ENCODE measurements around the gene IL17RC.
"Not testable (repeated sequence)": the region's sequence is repeated elsewhere in the genome, so short reads cannot be mapped to it uniquely, and the experiment has no call there.

IL17RC gene

DNA sequence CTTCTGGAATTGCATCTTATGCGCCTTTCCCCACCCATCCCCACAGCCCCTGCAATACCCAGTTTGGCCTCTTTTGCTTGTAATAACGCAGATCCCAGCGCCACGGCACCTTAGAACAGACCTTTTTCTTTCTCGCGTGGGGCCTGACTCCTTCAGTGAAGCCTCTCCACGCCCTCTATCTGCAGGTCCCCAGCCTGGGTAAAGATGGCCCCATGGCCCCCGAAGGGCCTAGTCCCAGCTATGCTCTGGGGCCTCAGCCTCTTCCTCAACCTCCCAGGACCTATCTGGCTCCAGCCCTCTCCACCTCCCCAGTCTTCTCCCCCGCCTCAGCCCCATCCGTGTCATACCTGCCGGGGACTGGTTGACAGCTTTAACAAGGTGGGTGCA lies 17.3 kb downstream of the IL17RC start:
- peaks cover 17% of the 10 kb centered on the region for H3K36me3 ChIP-seq (ENCODE audit: control insufficient read depth, insufficient read depth, low read length)
- H3K4me3 ChIP-seq (ENCODE audit: insufficient read depth, low read depth, low read length, poor library complexity, severe bottlenecking): peak overlapping the region; percentile 62
- peaks cover 33% of the 10 kb centered on the region for H3K4me1 ChIP-seq (ENCODE audit: control insufficient read depth, insufficient read depth, low read length, poor library complexity, severe bottlenecking)
- H3K9me3 ChIP-seq (ENCODE audit: control insufficient read depth, low read length): no peaks in the 10 kb centered on the region
- DNase-seq: peak in 1 of 3 donors; percentile 20
- H3K27ac ChIP-seq (ENCODE audit: insufficient read depth, low read length, poor library complexity, severe bottlenecking): peak overlapping the region; percentile 96
- no peaks in the 10 kb centered on the region for H3K27me3 ChIP-seq (replicated peaks; ENCODE audit: control insufficient read depth, insufficient read depth, low read length, poor library complexity, severe bottlenecking)

DNA sequence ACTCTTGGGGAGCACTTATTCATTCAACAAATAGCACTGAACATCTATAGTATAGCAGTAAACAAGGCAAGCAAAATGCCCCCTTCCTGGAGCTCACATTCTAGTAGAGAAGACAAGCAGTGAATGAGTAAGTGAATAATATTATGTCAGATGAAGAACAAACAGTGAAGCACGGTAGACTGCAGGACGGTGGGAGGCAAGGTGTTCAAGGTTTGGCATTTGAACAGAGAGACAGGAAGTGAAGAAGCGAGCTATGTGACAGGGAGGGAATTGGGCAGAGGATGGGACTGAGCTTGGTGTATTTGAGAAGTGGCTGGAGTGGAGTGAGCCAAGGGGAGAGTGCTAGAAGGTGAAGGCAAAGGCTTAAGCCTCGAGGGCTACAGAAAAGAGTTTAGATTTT lies 18.1 kb downstream of the IL17RC start:
- no peak for DNase-seq
- no peak overlapping the region for H3K4me3 ChIP-seq (ENCODE audit: insufficient read depth, low read depth, low read length, poor library complexity, severe bottlenecking)
- H3K9me3 ChIP-seq (ENCODE audit: control insufficient read depth, low read length): no peaks in the 10 kb centered on the region
- H3K4me1 ChIP-seq (ENCODE audit: control insufficient read depth, insufficient read depth, low read length, poor library complexity, severe bottlenecking): peaks cover 33% of the 10 kb centered on the region
- peaks cover 17% of the 10 kb centered on the region for H3K36me3 ChIP-seq (ENCODE audit: control insufficient read depth, insufficient read depth, low read length)
- no peaks in the 10 kb centered on the region for H3K27me3 ChIP-seq (replicated peaks; ENCODE audit: control insufficient read depth, insufficient read depth, low read length, poor library complexity, severe bottlenecking)
- no peak overlapping the region for H3K27ac ChIP-seq (ENCODE audit: insufficient read depth, low read length, poor library complexity, severe bottlenecking)

DNA sequence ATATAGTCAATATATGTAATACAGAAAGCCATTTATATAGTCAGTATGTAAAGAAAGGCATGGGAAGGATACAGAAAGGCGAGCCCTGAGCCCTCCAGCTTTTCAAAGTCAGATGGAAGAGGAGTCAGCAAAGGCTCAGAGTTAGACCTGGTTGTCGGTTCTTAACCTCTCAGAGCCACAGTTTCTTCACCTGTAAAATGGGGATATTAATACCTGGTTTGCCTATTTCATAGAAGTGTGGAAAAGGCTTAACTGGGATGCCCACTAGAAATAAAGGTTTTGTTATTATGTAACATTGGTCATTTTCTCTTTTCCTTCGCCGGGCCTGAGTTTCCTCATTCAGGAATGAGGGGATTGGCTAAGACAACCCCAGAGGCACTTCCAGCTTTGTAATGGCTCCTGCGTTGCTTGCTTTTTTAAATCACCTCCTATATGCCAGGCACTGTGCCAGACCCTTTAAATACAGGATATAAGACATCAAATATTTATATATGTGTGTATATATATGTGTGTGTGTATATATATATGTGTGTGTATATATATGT lies 19.1 kb downstream of the IL17RC start:
- Histone ChIP-seq H3K4me1 (ENCODE audit: control insufficient read depth, insufficient read depth, low read length, poor library complexity, severe bottlenecking) (peaks cover 33% of the 10 kb centered on the region), H3K27ac (ENCODE audit: insufficient read depth, low read length, poor library complexity, severe bottlenecking) (no peak overlapping the region), H3K9me3 (ENCODE audit: control insufficient read depth, low read length) (no peaks in the 10 kb centered on the region), H3K36me3 (ENCODE audit: control insufficient read depth, insufficient read depth, low read length) (peaks cover 21% of the 10 kb centered on the region), H3K27me3 (replicated peaks; ENCODE audit: control insufficient read depth, insufficient read depth, low read length, poor library complexity, severe bottlenecking) (no peaks in the 10 kb centered on the region), H3K4me3 (ENCODE audit: insufficient read depth, low read depth, low read length, poor library complexity, severe bottlenecking) (no peak overlapping the region)
- DNase-seq: no peak

DNA sequence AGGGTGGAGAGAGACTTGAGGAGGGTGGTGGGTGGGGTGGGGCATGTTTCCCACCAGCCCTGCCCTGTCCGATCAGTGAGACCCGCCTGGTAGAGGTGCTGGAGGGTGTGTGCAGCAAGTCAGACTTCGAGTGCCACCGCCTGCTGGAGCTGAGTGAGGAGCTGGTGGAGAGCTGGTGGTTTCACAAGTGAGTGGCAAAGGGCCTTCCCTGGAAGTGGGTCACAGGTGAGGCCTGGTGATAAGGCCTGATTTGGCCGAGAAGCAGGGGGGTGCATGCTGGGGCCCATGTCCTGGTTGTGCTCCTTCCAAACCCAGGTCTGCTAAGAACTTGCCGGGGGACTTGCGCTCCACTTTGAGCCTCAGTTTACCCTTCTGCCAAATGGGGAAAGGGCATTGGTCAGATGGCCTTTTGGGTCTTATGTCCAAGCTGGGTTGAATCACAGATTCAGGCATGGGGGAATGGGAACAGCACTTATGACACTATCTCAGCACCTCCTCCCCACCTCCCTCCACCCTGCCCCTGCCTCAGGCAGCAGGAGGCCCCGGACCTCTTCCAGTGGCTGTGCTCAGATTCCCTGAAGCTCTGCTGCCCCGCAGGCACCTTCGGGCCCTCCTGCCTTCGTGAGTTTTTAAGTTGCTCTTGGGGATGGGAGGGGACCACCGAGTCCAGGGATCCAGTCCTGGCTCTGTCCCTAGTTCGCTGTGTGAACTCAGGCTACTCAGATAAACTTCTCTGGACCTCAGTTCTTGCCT lies 20.8 kb downstream of the IL17RC start:
- Histone ChIP-seq H3K27me3 (replicated peaks; ENCODE audit: control insufficient read depth, insufficient read depth, low read length, poor library complexity, severe bottlenecking) (no peaks in the 10 kb centered on the region), H3K27ac (ENCODE audit: insufficient read depth, low read length, poor library complexity, severe bottlenecking) (no peak overlapping the region), H3K4me3 (ENCODE audit: insufficient read depth, low read depth, low read length, poor library complexity, severe bottlenecking) (no peak overlapping the region), H3K36me3 (ENCODE audit: control insufficient read depth, insufficient read depth, low read length) (peaks cover 23% of the 10 kb centered on the region), H3K9me3 (ENCODE audit: control insufficient read depth, low read length) (no peaks in the 10 kb centered on the region), H3K4me1 (ENCODE audit: control insufficient read depth, insufficient read depth, low read length, poor library complexity, severe bottlenecking) (peaks cover 25% of the 10 kb centered on the region)
- no peak for DNase-seq

DNA sequence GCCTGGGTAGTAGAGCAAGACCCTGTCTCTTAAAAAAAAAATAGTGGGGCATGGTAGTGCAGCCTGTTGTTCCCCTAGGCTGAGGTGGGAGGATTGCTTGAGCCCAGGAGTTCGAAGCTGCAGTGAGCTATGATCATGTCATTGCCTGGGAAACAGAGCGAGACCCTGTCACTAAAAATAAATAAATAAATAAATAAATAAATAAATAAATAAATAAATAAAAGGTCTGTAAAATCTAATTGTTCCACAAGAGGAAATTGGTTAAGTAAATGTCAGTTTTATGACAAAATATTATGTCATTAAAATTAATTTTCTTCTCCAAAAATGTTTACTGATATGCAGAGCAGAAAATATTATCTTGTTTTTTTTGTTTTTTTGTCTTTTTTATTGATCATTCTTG lies 22.1 kb downstream of the IL17RC start:
- Histone ChIP-seq H3K27ac (ENCODE audit: insufficient read depth, low read length, poor library complexity, severe bottlenecking) (no peak overlapping the region), H3K27me3 (replicated peaks; ENCODE audit: control insufficient read depth, insufficient read depth, low read length, poor library complexity, severe bottlenecking) (no peaks in the 10 kb centered on the region), H3K4me1 (ENCODE audit: control insufficient read depth, insufficient read depth, low read length, poor library complexity, severe bottlenecking) (peaks cover 17% of the 10 kb centered on the region), H3K9me3 (ENCODE audit: control insufficient read depth, low read length) (no peaks in the 10 kb centered on the region), H3K36me3 (ENCODE audit: control insufficient read depth, insufficient read depth, low read length) (peaks cover 23% of the 10 kb centered on the region), H3K4me3 (ENCODE audit: insufficient read depth, low read depth, low read length, poor library complexity, severe bottlenecking) (no peak overlapping the region)
- DNase-seq: no peak

DNA sequence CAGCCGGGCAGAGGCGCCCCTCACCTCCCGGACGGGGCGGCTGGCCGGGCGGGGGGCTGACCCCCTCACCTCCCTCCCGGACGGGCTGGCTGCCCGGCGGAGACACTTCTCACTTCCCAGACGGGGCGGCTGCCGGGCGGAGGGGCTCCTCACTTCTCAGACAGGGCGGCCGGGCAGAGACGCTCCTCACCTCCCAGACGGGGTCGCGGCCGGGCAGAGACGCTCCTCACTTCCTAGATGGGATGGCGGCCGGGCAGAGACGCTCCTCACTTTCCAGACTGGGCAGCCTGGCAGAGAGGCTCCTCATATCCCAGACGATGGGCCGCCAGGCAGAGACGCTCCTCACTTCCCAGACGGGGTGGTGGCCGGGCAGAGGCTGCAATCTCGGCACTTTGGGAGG lies 23.0 kb downstream of the IL17RC start:
- peaks cover 23% of the 10 kb centered on the region for H3K36me3 ChIP-seq (ENCODE audit: control insufficient read depth, insufficient read depth, low read length)
- H3K27me3 ChIP-seq (replicated peaks; ENCODE audit: control insufficient read depth, insufficient read depth, low read length, poor library complexity, severe bottlenecking); H3K27ac ChIP-seq (ENCODE audit: insufficient read depth, low read length, poor library complexity, severe bottlenecking); H3K9me3 ChIP-seq (ENCODE audit: control insufficient read depth, low read length); H3K4me3 ChIP-seq (ENCODE audit: insufficient read depth, low read depth, low read length, poor library complexity, severe bottlenecking); DNase-seq; H3K4me1 ChIP-seq (ENCODE audit: control insufficient read depth, insufficient read depth, low read length, poor library complexity, severe bottlenecking): not testable (repeated sequence)

DNA sequence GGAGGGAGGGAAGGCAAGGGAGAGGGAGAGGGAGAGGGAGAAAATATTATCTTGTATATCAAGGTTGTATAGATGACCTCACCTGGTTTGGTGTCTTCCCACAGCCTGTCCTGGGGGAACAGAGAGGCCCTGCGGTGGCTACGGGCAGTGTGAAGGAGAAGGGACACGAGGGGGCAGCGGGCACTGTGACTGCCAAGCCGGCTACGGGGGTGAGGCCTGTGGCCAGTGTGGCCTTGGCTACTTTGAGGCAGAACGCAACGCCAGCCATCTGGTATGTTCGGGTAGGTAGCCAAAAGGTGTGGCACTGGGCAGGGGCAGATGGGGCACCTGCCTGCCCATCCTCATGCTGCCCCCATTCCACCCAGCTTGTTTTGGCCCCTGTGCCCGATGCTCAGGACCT lies 23.8 kb downstream of the IL17RC start:
- Histone ChIP-seq H3K4me1 (ENCODE audit: control insufficient read depth, insufficient read depth, low read length, poor library complexity, severe bottlenecking) (no peaks in the 10 kb centered on the region), H3K27me3 (replicated peaks; ENCODE audit: control insufficient read depth, insufficient read depth, low read length, poor library complexity, severe bottlenecking) (no peaks in the 10 kb centered on the region), H3K27ac (ENCODE audit: insufficient read depth, low read length, poor library complexity, severe bottlenecking) (no peak overlapping the region), H3K36me3 (ENCODE audit: control insufficient read depth, insufficient read depth, low read length) (peaks cover 23% of the 10 kb centered on the region), H3K9me3 (ENCODE audit: control insufficient read depth, low read length) (no peaks in the 10 kb centered on the region), H3K4me3 (ENCODE audit: insufficient read depth, low read depth, low read length, poor library complexity, severe bottlenecking) (no peak overlapping the region)
- no peak for DNase-seq

DNA sequence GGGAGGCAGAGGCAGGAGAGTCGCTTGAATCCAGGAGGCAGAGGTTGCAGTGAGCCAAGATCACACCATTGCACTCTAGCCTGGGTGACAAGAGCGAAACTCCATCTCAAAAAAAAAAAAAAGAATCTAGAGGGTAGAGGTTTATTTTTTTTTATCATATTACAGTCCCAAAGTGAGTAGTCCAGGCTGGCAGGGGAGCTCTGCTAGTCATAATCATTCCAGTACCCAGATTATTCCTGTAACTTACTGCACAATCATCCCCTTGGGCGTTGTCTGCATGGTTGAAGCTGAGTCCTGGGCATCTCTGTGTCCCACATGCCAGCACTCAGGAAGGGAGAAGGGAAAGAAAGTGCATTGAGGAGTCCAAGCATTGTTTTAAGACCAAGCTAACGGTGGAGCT lies 25.3 kb downstream of the IL17RC start:
- peaks cover 16% of the 10 kb centered on the region for H3K36me3 ChIP-seq (ENCODE audit: control insufficient read depth, insufficient read depth, low read length)
- H3K27me3 ChIP-seq (replicated peaks; ENCODE audit: control insufficient read depth, insufficient read depth, low read length, poor library complexity, severe bottlenecking): no peaks in the 10 kb centered on the region
- no peaks in the 10 kb centered on the region for H3K4me1 ChIP-seq (ENCODE audit: control insufficient read depth, insufficient read depth, low read length, poor library complexity, severe bottlenecking)
- H3K4me3 ChIP-seq (ENCODE audit: insufficient read depth, low read depth, low read length, poor library complexity, severe bottlenecking): no peak overlapping the region
- no peak for DNase-seq
- H3K9me3 ChIP-seq (ENCODE audit: control insufficient read depth, low read length): no peaks in the 10 kb centered on the region
- H3K27ac ChIP-seq (ENCODE audit: insufficient read depth, low read length, poor library complexity, severe bottlenecking): no peak overlapping the region

DNA sequence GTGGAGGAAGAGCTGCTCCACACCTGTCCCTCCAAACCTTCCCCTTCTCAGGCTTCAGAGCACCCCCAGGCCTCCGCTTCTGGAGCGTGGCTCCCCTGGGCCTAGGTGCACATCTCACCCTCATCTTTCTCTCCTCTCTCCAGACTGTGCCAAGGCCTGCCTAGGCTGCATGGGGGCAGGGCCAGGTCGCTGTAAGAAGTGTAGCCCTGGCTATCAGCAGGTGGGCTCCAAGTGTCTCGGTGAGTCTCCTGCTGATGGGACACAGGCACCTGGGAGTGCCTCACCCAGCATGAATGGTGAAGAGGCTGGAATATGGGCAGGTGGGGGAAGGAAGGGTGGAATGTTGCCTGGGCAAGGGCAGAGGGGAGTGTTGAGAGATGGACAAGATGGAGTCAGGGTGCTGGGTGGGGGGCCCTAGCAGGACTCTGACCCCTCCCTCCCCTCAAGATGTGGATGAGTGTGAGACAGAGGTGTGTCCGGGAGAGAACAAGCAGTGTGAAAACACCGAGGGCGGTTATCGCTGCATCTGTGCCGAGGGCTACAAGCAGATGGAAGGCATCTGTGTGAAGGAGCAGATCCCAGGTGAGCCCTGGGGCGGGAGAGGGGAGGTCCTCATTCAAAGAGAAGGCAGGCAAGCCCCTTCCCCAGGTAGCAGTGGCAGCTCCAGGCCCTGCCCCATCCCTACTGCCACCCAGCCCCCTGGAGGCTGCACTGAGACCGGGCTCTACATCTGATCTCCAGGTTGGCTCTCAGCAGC lies 26.2 kb downstream of the IL17RC start:
- Histone ChIP-seq H3K9me3 (ENCODE audit: control insufficient read depth, low read length) (no peaks in the 10 kb centered on the region), H3K4me3 (ENCODE audit: insufficient read depth, low read depth, low read length, poor library complexity, severe bottlenecking) (no peak overlapping the region), H3K27ac (ENCODE audit: insufficient read depth, low read length, poor library complexity, severe bottlenecking) (no peak overlapping the region), H3K36me3 (ENCODE audit: control insufficient read depth, insufficient read depth, low read length) (peaks cover 9% of the 10 kb centered on the region), H3K4me1 (ENCODE audit: control insufficient read depth, insufficient read depth, low read length, poor library complexity, severe bottlenecking) (no peaks in the 10 kb centered on the region), H3K27me3 (replicated peaks; ENCODE audit: control insufficient read depth, insufficient read depth, low read length, poor library complexity, severe bottlenecking) (no peaks in the 10 kb centered on the region)
- DNase-seq: no peak

DNA sequence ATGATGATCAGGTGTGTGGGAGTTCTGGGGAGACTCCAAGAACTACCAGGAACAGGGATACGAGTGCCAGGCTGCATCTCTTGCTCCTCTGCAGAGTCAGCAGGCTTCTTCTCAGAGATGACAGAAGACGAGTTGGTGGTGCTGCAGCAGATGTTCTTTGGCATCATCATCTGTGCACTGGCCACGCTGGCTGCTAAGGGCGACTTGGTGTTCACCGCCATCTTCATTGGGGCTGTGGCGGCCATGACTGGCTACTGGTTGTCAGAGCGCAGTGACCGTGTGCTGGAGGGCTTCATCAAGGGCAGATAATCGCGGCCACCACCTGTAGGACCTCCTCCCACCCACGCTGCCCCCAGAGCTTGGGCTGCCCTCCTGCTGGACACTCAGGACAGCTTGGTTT lies 27.4 kb downstream of the IL17RC start:
- Histone ChIP-seq H3K4me3 (ENCODE audit: insufficient read depth, low read depth, low read length, poor library complexity, severe bottlenecking) (no peak overlapping the region), H3K36me3 (ENCODE audit: control insufficient read depth, insufficient read depth, low read length) (peaks cover 6% of the 10 kb centered on the region), H3K4me1 (ENCODE audit: control insufficient read depth, insufficient read depth, low read length, poor library complexity, severe bottlenecking) (no peaks in the 10 kb centered on the region), H3K27ac (ENCODE audit: insufficient read depth, low read length, poor library complexity, severe bottlenecking) (no peak overlapping the region), H3K27me3 (replicated peaks; ENCODE audit: control insufficient read depth, insufficient read depth, low read length, poor library complexity, severe bottlenecking) (no peaks in the 10 kb centered on the region), H3K9me3 (ENCODE audit: control insufficient read depth, low read length) (no peaks in the 10 kb centered on the region)
- DNase-seq: no peak
